HEK293T (cell line): ENCODE results near the gene CA10.

ENCODE experiments used
- CTCF ChIA-PET: fragments of 350-600 bp; formaldehyde crosslinking; extraction: SDS; loops from one replicate; lab custom pipeline; 2021; ENCODE audit warnings: antibody characterized with exemption, inconsistent platforms; lab: Yijun Ruan, JAX
- POLR2A ChIA-PET: fragments of 350-600 bp; formaldehyde crosslinking; extraction: SDS; loops from one replicate; lab custom pipeline; 2020; ENCODE audit warnings: antibody characterized with exemption, inconsistent platforms; lab: Yijun Ruan, JAX
- DNase-seq: peaks from one replicate; pipeline ENCODE4 v3.0.0; 2012; ENCODE audit warnings: mixed read lengths; ENCODE audit errors: extremely low spot score
- ARNT ChIP-seq: fragments of 450-650 bp; IDR thresholded peaks from 2 replicates; pipeline ENCODE4 v1.6.1; 2017; ENCODE audit warnings: mild to moderate bottlenecking
- BHLHE40 ChIP-seq: fragments of 450-650 bp; IDR thresholded peaks from 2 replicates; pipeline ENCODE4 v1.6.1; 2016; ENCODE audit warnings: mild to moderate bottlenecking, moderate library complexity, borderline replicate concordance
- CTBP1 ChIP-seq: fragments of 450-650 bp; IDR thresholded peaks from 2 replicates; pipeline ENCODE4 v1.6.1; 2016; ENCODE audit warnings: borderline replicate concordance
- ELF4 ChIP-seq: fragments of 450-650 bp; IDR thresholded peaks from 2 replicates; pipeline ENCODE4 v1.6.1; 2017; ENCODE audit warnings: antibody characterized with exemption
- FOXA1 ChIP-seq: fragments of 450-650 bp; IDR thresholded peaks from 2 replicates; pipeline ENCODE4 v1.6.1; 2016; ENCODE audit warnings: mild to moderate bottlenecking
- FOXK2 ChIP-seq: fragments of 450-650 bp; IDR thresholded peaks from 2 replicates; pipeline ENCODE4 v1.6.1; 2016; ENCODE audit warnings: mild to moderate bottlenecking
- FOXM1 ChIP-seq: fragments of 450-650 bp; IDR thresholded peaks from 2 replicates; pipeline ENCODE4 v1.6.1; 2017; ENCODE audit warnings: mild to moderate bottlenecking, borderline replicate concordance
- HDGF ChIP-seq: fragments of 450-650 bp; IDR thresholded peaks from 2 replicates; pipeline ENCODE4 v1.6.1; 2017; ENCODE audit warnings: antibody characterized with exemption, borderline replicate concordance
- L3MBTL2 ChIP-seq: fragments of 450-650 bp; conservative IDR thresholded peaks from 2 replicates; pipeline ENCODE4 v1.6.1; 2016; ENCODE audit warnings: mild to moderate bottlenecking
- LEF1 ChIP-seq: fragments of 450-650 bp; IDR thresholded peaks from 2 replicates; pipeline ENCODE4 v1.6.1; 2017; ENCODE audit warnings: mild to moderate bottlenecking, borderline replicate concordance
- NFRKB ChIP-seq: fragments of 450-650 bp; IDR thresholded peaks from 2 replicates; pipeline ENCODE4 v1.6.1; 2016; ENCODE audit warnings: mild to moderate bottlenecking, moderate library complexity
- SP1 ChIP-seq: fragments of 450-650 bp; IDR thresholded peaks from 2 replicates; pipeline ENCODE4 v1.6.1; 2017
- SUZ12 ChIP-seq: fragments of 450-650 bp; IDR thresholded peaks from 2 replicates; pipeline ENCODE4 v1.6.1; 2016; ENCODE audit warnings: mild to moderate bottlenecking
- TARDBP ChIP-seq: fragments of 450-650 bp; IDR thresholded peaks from 2 replicates; pipeline ENCODE4 v1.6.1; 2016
- ZNF384 ChIP-seq: fragments of 450-650 bp; IDR thresholded peaks from 2 replicates; pipeline ENCODE4 v1.6.1; 2016
- TF ChIP-seq, protein P1 (sequence below): fragments of 450-650 bp; IDR thresholded peaks from 2 replicates; pipeline ENCODE4 v1.6.1; 2016

Gene CA10

GRCh38 chr17:52157603-52158449, 688 bp downstream of the CA10 start:
- ChIA-PET POLR2A (no interaction called here), CTCF (no interaction called here)
- DNase-seq = no peak

DNA sequence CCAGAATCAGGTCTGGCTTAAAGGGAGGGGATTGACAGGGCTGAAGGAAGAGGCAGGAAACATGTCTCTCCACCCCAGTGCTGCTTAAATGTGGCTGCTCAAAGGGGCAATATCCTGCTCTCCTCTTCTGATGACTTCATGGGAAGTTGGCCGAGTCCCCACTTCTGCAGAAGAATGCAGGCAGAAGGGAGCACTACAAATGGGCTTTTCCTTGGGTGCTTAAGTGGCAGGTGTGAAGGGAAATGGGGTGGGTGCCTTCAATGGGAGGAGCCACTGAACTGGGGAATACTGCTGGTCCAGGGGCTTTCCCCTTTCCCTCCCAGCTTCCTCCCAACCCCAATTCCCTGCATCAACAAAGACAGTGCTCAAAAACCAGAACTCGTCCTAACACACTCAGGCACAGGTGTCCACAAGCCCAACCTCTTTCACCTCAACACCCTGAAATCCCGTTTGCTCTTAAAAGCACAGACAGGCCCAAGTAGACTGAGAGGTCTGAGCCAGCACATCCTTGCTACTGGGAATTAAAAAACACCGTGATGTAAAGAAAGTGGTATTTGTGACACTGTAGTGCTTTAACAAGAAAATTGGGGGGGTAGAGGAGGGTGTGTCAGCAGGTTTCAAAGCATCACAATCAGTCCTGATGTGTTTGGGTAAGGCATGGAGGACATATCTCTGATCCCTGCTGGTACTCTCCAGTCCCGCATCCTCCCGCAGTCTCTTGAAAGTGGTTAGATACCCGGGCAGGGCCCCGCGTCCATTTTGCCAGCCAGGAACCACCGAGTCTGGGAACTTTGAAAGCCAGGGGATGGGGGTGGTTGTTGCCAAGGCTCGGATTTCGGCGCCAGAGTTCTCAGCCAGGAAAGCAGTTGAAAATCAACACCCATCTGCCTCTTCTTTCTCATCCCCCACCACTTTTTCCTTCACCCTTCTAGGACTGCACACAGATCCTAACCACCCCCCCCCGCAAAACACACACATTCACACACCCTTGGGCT, 1.6 kb downstream of the CA10 start:
- CTCF ChIA-PET = no interaction called here
- TF ChIP-seq SP1 (no peak), LEF1 (no peak), BHLHE40 (no peak), FOXK2 (no peak), FOXM1 (no peak), SUZ12 (no peak), ZNF384 (no peak), FOXA1 (no peak), L3MBTL2 (no peak), HDGF (no peak), ARNT (no peak), CTBP1 (no peak), ELF4 (no peak)
- TF ChIP-seq, protein P1, sequence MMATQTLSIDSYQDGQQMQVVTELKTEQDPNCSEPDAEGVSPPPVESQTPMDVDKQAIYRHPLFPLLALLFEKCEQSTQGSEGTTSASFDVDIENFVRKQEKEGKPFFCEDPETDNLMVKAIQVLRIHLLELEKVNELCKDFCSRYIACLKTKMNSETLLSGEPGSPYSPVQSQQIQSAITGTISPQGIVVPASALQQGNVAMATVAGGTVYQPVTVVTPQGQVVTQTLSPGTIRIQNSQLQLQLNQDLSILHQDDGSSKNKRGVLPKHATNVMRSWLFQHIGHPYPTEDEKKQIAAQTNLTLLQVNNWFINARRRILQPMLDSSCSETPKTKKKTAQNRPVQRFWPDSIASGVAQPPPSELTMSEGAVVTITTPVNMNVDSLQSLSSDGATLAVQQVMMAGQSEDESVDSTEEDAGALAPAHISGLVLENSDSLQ = no peak
- POLR2A ChIA-PET = no interaction called here
- DNase-seq = no peak

More at GRCh38 chr17:52157603-52158449, 688 bp downstream of the CA10 start:
- no peak for TF ChIP-seq TARDBP
- no peak for TF ChIP-seq LEF1
- no peak for TF ChIP-seq ARNT
- no peak for TF ChIP-seq NFRKB
- TF ChIP-seq ZNF384 = no peak
- TF ChIP-seq L3MBTL2 = no peak
- TF ChIP-seq CTBP1 = no peak
- no peak for TF ChIP-seq BHLHE40
- TF ChIP-seq HDGF = no peak
- TF ChIP-seq FOXA1 = no peak
- TF ChIP-seq, protein P1 = no peak
- no peak for TF ChIP-seq FOXM1
- TF ChIP-seq SUZ12 = no peak
- TF ChIP-seq SP1 = no peak
- TF ChIP-seq FOXK2 = no peak
- TF ChIP-seq ELF4 = no peak

DNA sequence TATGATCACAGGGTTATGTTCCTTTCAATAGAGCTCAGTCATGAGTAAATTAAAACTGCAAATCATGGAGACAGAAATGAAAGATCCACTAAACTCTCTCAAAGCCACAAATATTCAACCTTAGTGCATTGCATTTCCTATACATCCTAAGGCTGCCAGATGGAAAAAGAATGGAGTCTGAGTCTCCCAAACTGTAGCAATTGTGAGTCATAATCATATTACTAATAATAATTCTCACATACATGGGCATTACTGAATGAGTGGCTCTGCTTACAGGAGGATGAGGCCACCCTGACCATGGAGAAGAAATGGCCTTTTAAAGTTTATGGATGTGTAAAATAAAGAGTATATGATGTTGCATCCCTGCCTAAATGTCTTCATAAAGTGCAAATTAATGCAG, 3.2 kb downstream of the CA10 start:
- ChIA-PET CTCF (no interaction called here), POLR2A (no interaction called here)
- TF ChIP-seq TARDBP = no peak
- TF ChIP-seq FOXM1 = no peak
- TF ChIP-seq, protein P1 = no peak
- no peak for TF ChIP-seq ZNF384
- no peak for TF ChIP-seq ELF4
- no peak for TF ChIP-seq ARNT
- TF ChIP-seq FOXA1 = no peak
- no peak for TF ChIP-seq SUZ12
- no peak for TF ChIP-seq CTBP1
- TF ChIP-seq L3MBTL2 = no peak
- no peak for TF ChIP-seq HDGF
- TF ChIP-seq FOXK2 = no peak
- no peak for TF ChIP-seq SP1
- DNase-seq = no peak

DNA sequence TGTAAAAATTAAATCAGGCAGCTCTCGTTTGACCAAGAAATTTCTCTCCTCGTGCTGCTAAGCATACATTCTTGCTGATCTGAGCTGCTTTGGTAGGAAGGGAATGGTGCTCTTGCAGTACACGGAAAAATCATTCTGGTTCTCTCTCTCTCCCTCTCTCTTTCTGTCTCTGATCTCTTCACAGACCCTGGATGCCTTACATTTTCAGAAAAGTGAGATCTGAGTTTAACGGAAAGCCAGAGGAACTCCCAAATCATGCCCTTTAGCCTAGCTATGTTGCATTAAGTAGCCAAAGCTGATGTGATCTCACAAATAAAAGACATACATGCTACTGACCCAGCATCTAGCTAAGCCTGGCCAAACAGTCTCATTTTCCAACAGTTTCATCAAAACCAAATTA, 4.0 kb downstream of the CA10 start:
- no peak for TF ChIP-seq SUZ12
- TF ChIP-seq FOXM1 = no peak
- no peak for TF ChIP-seq LEF1
- TF ChIP-seq TARDBP = no peak
- TF ChIP-seq ELF4 = no peak
- no peak for TF ChIP-seq ARNT
- no peak for TF ChIP-seq NFRKB
- TF ChIP-seq ZNF384 = no peak
- no peak for DNase-seq
- CTCF ChIA-PET = no interaction called here
- POLR2A ChIA-PET = no interaction called here

- DNase-seq = no peak
- TF ChIP-seq FOXA1 (no peak), FOXK2 (no peak), FOXM1 (no peak), L3MBTL2 (no peak), LEF1 (no peak), ELF4 (no peak), CTBP1 (no peak), TARDBP (no peak)
- TF ChIP-seq, protein P1 = no peak
- CTCF ChIA-PET = no interaction called here
- POLR2A ChIA-PET = no interaction called here
Observed at GRCh38 chr17:52150935-52151334, 7.6 kb downstream of the CA10 start.
